K562 (cell line): ENCODE measurements around the gene MEGF11. TPM values are rescaled to one million over a fixed set of nuclear protein-coding genes. Genes with fewer than 3 reads are reported as not detected.

Experiments used
- ATAC-seq: fragments of 200-7000 bp; cut with Tn5 transposase; 3 replicates; pipeline ENCODE4 v1.9.1; 2020; ENCODE audit warnings: moderate library complexity
- BruUV-seq: library from RNA; stranded (reverse); fragments of 400-500 nt; replicated peaks from 2 replicates; lab custom pipeline; 2021; lab: Mats Ljungman, UMichigan
- CTCF ChIA-PET: fragments of 300-600 bp; formaldehyde crosslinking; extraction: SDS; loops from one replicate; lab custom pipeline; 2021; ENCODE audit warnings: low intra/inter-chr PET ratio; lab: Yijun Ruan, JAX
- POLR2A ChIA-PET: fragments of 300-600, 350-650 bp; sonication (Branson Sonifier 250); formaldehyde crosslinking; extraction: SDS; loops from one replicate; lab custom pipeline; 2021; ENCODE audit warnings: antibody characterized with exemption, inconsistent platforms; lab: Yijun Ruan, JAX
- DNase-seq, 4 experiments: peaks; one replicate each; pipeline versions ENCODE4 v3.0.0 to v3.0.0-alpha.2; 2011 to 2018; ENCODE audit warnings: low spot score in 3 of 4, mixed read lengths in 3 of 4; ENCODE audit errors: extremely low read depth in 1 of 4
- FAIRE-seq: peaks from 2 replicates; lab custom pipeline; 2011; peaks lifted over from hg19 to GRCh38; lab: Jason Lieb, UNC
- H2AFZ ChIP-seq: 2 replicates; pipeline ENCODE4 v1.6.0; 2011; ENCODE audit warnings: low read depth, low read length, control low read depth, inconsistent platforms
- H3K27ac ChIP-seq: fragments of 200-600 bp; 3 replicates; pipeline ENCODE4 v1.8.0; 2011; ENCODE audit warnings: low read depth, mild to moderate bottlenecking, control low read depth, inconsistent platforms, low read length, moderate library complexity, mixed read lengths; ENCODE audit errors: extremely low read depth
- H3K27me3 ChIP-seq, 2 experiments: fragments of 300-600 bp in 1 of 2; 2 replicates in 1 of 2; 3 replicates in 1 of 2; pipeline versions ENCODE4 v1.6.0 to v1.8.0; 2011; ENCODE audit warnings: inconsistent platforms in 2 of 2, low read length in 2 of 2, mild to moderate bottlenecking in 1 of 2, mixed read lengths in 1 of 2, moderate library complexity in 1 of 2; ENCODE audit not compliant: control insufficient read depth in 2 of 2, insufficient read depth in 2 of 2
- H3K36me3 ChIP-seq: fragments of 300-600 bp; 3 replicates; pipeline ENCODE4 v1.8.0; 2011; ENCODE audit warnings: mild to moderate bottlenecking, low read length, inconsistent platforms; ENCODE audit not compliant: control insufficient read depth, insufficient read depth
- H3K4me1 ChIP-seq, 2 experiments: fragments of 200-600 bp in 1 of 2; replicated peaks in 1 of 2; 2 replicates in 1 of 2; 3 replicates in 1 of 2; pipeline versions ENCODE4 v1.5.1 to v1.8.0; 2011; ENCODE audit warnings: inconsistent platforms in 2 of 2, low read length in 2 of 2, mild to moderate bottlenecking in 1 of 2, mixed read lengths in 1 of 2, moderate library complexity in 1 of 2; ENCODE audit not compliant: control insufficient read depth in 2 of 2, insufficient read depth in 2 of 2
- H3K4me2 ChIP-seq: 2 replicates; pipeline ENCODE4 v1.6.1; 2011; ENCODE audit warnings: low read length, control low read depth, inconsistent platforms, mixed read lengths; ENCODE audit not compliant: insufficient read depth
- H3K4me3 ChIP-seq: fragments of 200-600 bp; sonication (generic), shearing (Covaris generic); 2 replicates; pipeline ENCODE4 v1.5.1; 2016; ENCODE audit warnings: control low read depth, inconsistent platforms
- H3K79me2 ChIP-seq: fragments of 200-600 bp; 3 replicates; pipeline ENCODE4 v1.8.0; 2011; ENCODE audit warnings: low read length, inconsistent platforms; ENCODE audit not compliant: control insufficient read depth, insufficient read depth
- H3K9ac ChIP-seq, 2 experiments: 2 replicates each; pipeline versions ENCODE4 v1.6.0 to v1.6.1; 2011; ENCODE audit warnings: low read depth in 2 of 2, low read length in 2 of 2, control low read depth in 1 of 2, inconsistent platforms in 1 of 2, mild to moderate bottlenecking in 1 of 2, mixed read lengths in 1 of 2; ENCODE audit not compliant: insufficient read depth in 1 of 2
- H3K9me1 ChIP-seq: one replicate; pipeline ENCODE4 v1.6.0; 2011; ENCODE audit warnings: inconsistent platforms, mild to moderate bottlenecking, low read length, moderate library complexity; ENCODE audit not compliant: control insufficient read depth, insufficient read depth
- H3K9me3 ChIP-seq: replicated peaks from 2 replicates; pipeline ENCODE4 v1.5.1; 2011; ENCODE audit warnings: low read depth, low read length, inconsistent platforms; ENCODE audit not compliant: control insufficient read depth, insufficient read depth
- H4K20me1 ChIP-seq: replicated peaks from 2 replicates; pipeline ENCODE4 v1.6.1; 2011; ENCODE audit warnings: low read length, inconsistent platforms, mixed read lengths; ENCODE audit not compliant: control insufficient read depth, insufficient read depth
- EGR1 ChIP-seq: fragments of 450-650 bp; conservative IDR thresholded peaks from 2 replicates; pipeline ENCODE4 v1.6.1; 2017; ENCODE audit warnings: mild to moderate bottlenecking
- HNRNPH1 ChIP-seq: fragments of 200-400 bp; formaldehyde crosslinking; optimal IDR thresholded peaks from 2 replicates; pipeline ENCODE3; 2017; ENCODE audit warnings: low read depth, mild to moderate bottlenecking, low read length, moderate library complexity
- MYNN ChIP-seq, 2 experiments: sonication (generic); formaldehyde crosslinking in 1 of 2; IDR thresholded peaks; 2 replicates each; pipeline versions ENCODE4 v1.5.0 to v1.6.1; 2016 to 2020; ENCODE audit warnings: antibody characterized with exemption in 1 of 2, missing genetic modification reagents in 1 of 2
- WGBS: fragments of 100-300 bp; shearing (Covaris generic); methylation state at CpG from one replicate; pipeline ENCODE4 v1.1.6; 2016; ENCODE audit warnings: low coverage, mixed read lengths; ENCODE audit not compliant: insufficient coverage; ENCODE audit errors: missing lambda C conversion rate; 5-methylcytosine and 5-hydroxymethylcytosine counted together
- in situ Hi-C: fragments of 300-500 bp; cut with MboI; formaldehyde crosslinking; loops from 4 replicates; pipeline ENCODE4 v1.15.0; 2018; ENCODE audit warnings: inconsistent platforms, mixed read lengths
- intact Hi-C: fragments of 100-400 bp; cut with micrococcal nuclease; formaldehyde crosslinking; loops from 2 replicates; pipeline ENCODE4 v1.14.2; 2022
- polyA plus RNA-seq, 8 experiments: library from polyadenylated mRNA; depleted of rRNA in 4 of 8; stranded (reverse) in 5 of 8; unstranded in 3 of 8; fragments of >200 nt; fragmentation: Nextera tagmentation in 2 of 8; fragmentation: Illumina TruSeq in 1 of 8; extraction: Ambion mirVana in 2 of 8; extraction: Trizol in 1 of 8; gene quantifications; 2 replicates each; pipeline versions ENCODE4 v1.2.1 to v1.2.3, GENCODE V29; 2011 to 2014; ENCODE audit warnings: inconsistent platforms in 1 of 8, missing spikeins in 1 of 8
- total RNA-seq, 7 experiments: library from RNA; depleted of rRNA in 6 of 7; stranded (reverse); fragments of >200 nt in 6 of 7; fragmentation: Illumina TruSeq in 2 of 7; extraction: Trizol in 2 of 7; gene quantifications; 2 replicates each; pipeline versions ENCODE4 v1.2.1 to v1.2.3, GENCODE V29; 2011 to 2021; ENCODE audit warnings: low replicate concordance in 1 of 7
- TF ChIP-seq, protein P1 (sequence below): conservative IDR thresholded peaks from 2 replicates; pipeline ENCODE4 v1.6.1; 2011; ENCODE audit warnings: low read depth, mild to moderate bottlenecking, low read length; ENCODE audit not compliant: control insufficient read depth
- TF ChIP-seq, protein P2 (sequence below): fragments of 250-450 bp; sonication (Bioruptor Pico); IDR thresholded peaks from 2 replicates; pipeline ENCODE4 v1.8.0; 2022; ENCODE audit warnings: moderate library complexity, mild to moderate bottlenecking, inconsistent platforms

The MEGF11 gene
- total and polyA plus RNA-seq, 9 of the 15 experiments (the other 6 are each of a cell fraction or from before 2014, with no cell fraction given): 0.06 to 0.23 (median 0.20) TPM; not detected in 6

DNA sequence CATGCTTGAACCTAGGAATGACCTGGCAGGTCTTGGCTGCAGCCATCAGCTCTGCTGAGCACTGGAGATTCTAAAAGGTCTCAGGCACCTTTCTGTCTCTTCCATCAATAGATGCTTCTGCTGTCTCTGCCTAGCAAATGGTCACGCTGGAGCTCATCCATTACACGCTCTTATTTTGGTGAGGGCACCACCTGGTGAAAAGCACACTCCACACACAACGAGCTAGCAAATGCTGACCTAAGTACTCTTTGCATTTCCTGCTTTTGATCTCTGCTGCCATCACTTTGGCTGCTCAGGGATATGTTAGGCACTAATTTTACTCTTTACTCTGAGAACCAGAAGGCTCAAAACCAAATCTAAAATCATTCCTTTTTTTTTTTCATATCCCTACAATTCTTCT, 293.0 kb downstream of the MEGF11 start:
- Histone ChIP-seq H3K27me3 (peaks cover 23 to 54% of the 10 kb centered on the region in 2 experiments), H3K4me2 (no peak overlapping the region), H3K4me1 (peaks cover 0 to 14% of the 10 kb centered on the region in 2 experiments; a peak in 2 of 5 replicates), H3K4me3 (no peak overlapping the region), H2AFZ (no peak overlapping the region), H4K20me1 (peaks cover 10% of the 10 kb centered on the region; the same call in 1 of the 2 replicates), H3K79me2 (no peaks in the 10 kb centered on the region), H3K9ac (no peak overlapping the region), H3K9me3 (no peaks in the 10 kb centered on the region), H3K36me3 (no peaks in the 10 kb centered on the region), H3K9me1 (peaks cover 2% of the 10 kb centered on the region), H3K27ac (no peak overlapping the region)
- ChIA-PET POLR2A (interaction anchor here (0.6 to 1.0 kb wide), 2 partner anchors 13 to 25 kb away, joined by 4 to 7 read pairs; no protein-coding TSS in a partner anchor), CTCF (no interaction called here)
- in situ Hi-C loops: no loop called here
- ATAC-seq (no peak), DNase-seq (no peak), FAIRE-seq (no peak)
- no TSS peak for BruUV-seq
- 0% methylated on average over 3 of the region's 3 CpGs for WGBS
- intact Hi-C loops: no loop called here
- TF ChIP-seq, protein P1, sequence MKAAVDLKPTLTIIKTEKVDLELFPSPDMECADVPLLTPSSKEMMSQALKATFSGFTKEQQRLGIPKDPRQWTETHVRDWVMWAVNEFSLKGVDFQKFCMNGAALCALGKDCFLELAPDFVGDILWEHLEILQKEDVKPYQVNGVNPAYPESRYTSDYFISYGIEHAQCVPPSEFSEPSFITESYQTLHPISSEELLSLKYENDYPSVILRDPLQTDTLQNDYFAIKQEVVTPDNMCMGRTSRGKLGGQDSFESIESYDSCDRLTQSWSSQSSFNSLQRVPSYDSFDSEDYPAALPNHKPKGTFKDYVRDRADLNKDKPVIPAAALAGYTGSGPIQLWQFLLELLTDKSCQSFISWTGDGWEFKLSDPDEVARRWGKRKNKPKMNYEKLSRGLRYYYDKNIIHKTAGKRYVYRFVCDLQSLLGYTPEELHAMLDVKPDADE: no peak
- 0 out of 2 replicates have a peak, but pooled peaks have one; percentile 59 for TF ChIP-seq MYNN (IDR thresholded peaks at IDR 0.05)
- no peak for TF ChIP-seq MYNN (CRISPR knock-in tag; IDR thresholded peaks at IDR 0.05)
- no peak for TF ChIP-seq EGR1
- TF ChIP-seq, protein P2, sequence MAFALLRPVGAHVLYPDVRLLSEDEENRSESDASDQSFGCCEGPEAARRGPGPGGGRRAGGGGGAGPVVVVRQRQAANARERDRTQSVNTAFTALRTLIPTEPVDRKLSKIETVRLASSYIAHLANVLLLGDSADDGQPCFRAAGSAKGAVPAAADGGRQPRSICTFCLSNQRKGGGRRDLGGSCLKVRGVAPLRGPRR: no peak
- no peak for TF ChIP-seq HNRNPH1
